ENCODE data around the gene ZNF362. TPM values are rescaled to one million over a fixed set of nuclear protein-coding genes. Genes with fewer than 3 reads are reported as not detected.

Gene ZNF362
- total RNA-seq, 3 donors from 2014 or later (not counting 1 experiment from before 2014, with no cell fraction given) = 34.7 to 39.1 (median 38.3) TPM

GRCh38 chr1:33344896-33345560 is 88.7 kb downstream of the ZNF362 start:
- Histone ChIP-seq H3K27me3 (ENCODE audit: control insufficient read depth, insufficient read depth, low read length) (no peaks in the 10 kb centered on the region), H3K9me3 (ENCODE audit: control insufficient read depth, insufficient read depth, low read length) (no peaks in the 10 kb centered on the region), H3K4me1 (ENCODE audit: control insufficient read depth, insufficient read depth, low read length) (peaks cover 27% of the 10 kb centered on the region), H3K36me3 (ENCODE audit: control insufficient read depth, insufficient read depth, low read length) (no peaks in the 10 kb centered on the region), H3K27ac (ENCODE audit: low read length) (no peak overlapping the region), H3K4me3 (ENCODE audit: low read length) (no peak overlapping the region)
- H3K4me1 Mint-ChIP-seq = peaks cover 35 to 55% of the 10 kb centered on the region in 2 donors
- DNase-seq = no peak
- WGBS (ENCODE audit: insufficient coverage) = 64% methylated on average over 1 of the region's 2 CpGs
- H3K9me3 Mint-ChIP-seq = no peaks in the 10 kb centered on the region
- no peak overlapping the region for H3K4me3 Mint-ChIP-seq
- no peaks in the 10 kb centered on the region for H3K27me3 Mint-ChIP-seq (ENCODE audit: low read depth in 2 of 2)
- no peak for TF ChIP-seq CTCF (IDR thresholded peaks at IDR 0.05)
- no peak overlapping the region for H3K27ac Mint-ChIP-seq
- no peaks in the 10 kb centered on the region for H3K36me3 Mint-ChIP-seq
- intact Hi-C loops (cut with micrococcal nuclease) = no loop called here
- no peak for ATAC-seq

GRCh38 chr1:33346533-33346926 is 90.2 kb downstream of the ZNF362 start:
- no peaks in the 10 kb centered on the region for H3K27me3 Mint-ChIP-seq (ENCODE audit: low read depth in 2 of 2)
- no peak for DNase-seq
- no peaks in the 10 kb centered on the region for H3K36me3 Mint-ChIP-seq
- H3K9me3 Mint-ChIP-seq = no peaks in the 10 kb centered on the region
- peak overlapping the region; percentile 75 for H3K4me3 Mint-ChIP-seq
- no peaks in the 10 kb centered on the region for H3K36me3 ChIP-seq (ENCODE audit: control insufficient read depth, insufficient read depth, low read length)
- peaks cover 39 to 50% of the 10 kb centered on the region in 2 donors for H3K4me1 Mint-ChIP-seq
- no peaks in the 10 kb centered on the region for H3K9me3 ChIP-seq (ENCODE audit: control insufficient read depth, insufficient read depth, low read length)
- H3K4me1 ChIP-seq (ENCODE audit: control insufficient read depth, insufficient read depth, low read length) = peaks cover 36% of the 10 kb centered on the region
- no peak overlapping the region for H3K27ac ChIP-seq (ENCODE audit: low read length)
- no peak for ATAC-seq
- WGBS (ENCODE audit: insufficient coverage) = 100% methylated on average over 1 of the region's 3 CpGs
- TF ChIP-seq CTCF (IDR thresholded peaks at IDR 0.05) = no peak
- H3K4me3 ChIP-seq (ENCODE audit: low read length) = no peak overlapping the region
- H3K27ac Mint-ChIP-seq = peak overlapping the region; percentile 25 to 57
- intact Hi-C loops (cut with micrococcal nuclease) = no loop called here
- H3K27me3 ChIP-seq (ENCODE audit: control insufficient read depth, insufficient read depth, low read length) = no peaks in the 10 kb centered on the region

- intact Hi-C loops (cut with micrococcal nuclease) = no loop called here
Observed at GRCh38 chr1:33346927-33347649, 90.8 kb downstream of the ZNF362 start.

More at GRCh38 chr1:33346927-33347649, 90.8 kb downstream of the ZNF362 start:
- no peaks in the 10 kb centered on the region for H3K27me3 Mint-ChIP-seq (ENCODE audit: low read depth in 2 of 2)
- H3K9me3 ChIP-seq (ENCODE audit: control insufficient read depth, insufficient read depth, low read length) = no peaks in the 10 kb centered on the region
- no peaks in the 10 kb centered on the region for H3K27me3 ChIP-seq (ENCODE audit: control insufficient read depth, insufficient read depth, low read length)
- H3K27ac ChIP-seq (ENCODE audit: low read length) = no peak overlapping the region
- H3K4me1 ChIP-seq (ENCODE audit: control insufficient read depth, insufficient read depth, low read length) = peaks cover 35% of the 10 kb centered on the region
- H3K27ac Mint-ChIP-seq = peak overlapping the region; percentile 25 to 57
- H3K36me3 ChIP-seq (ENCODE audit: control insufficient read depth, insufficient read depth, low read length) = no peaks in the 10 kb centered on the region
- no peaks in the 10 kb centered on the region for H3K36me3 Mint-ChIP-seq
- H3K4me3 ChIP-seq (ENCODE audit: low read length) = no peak overlapping the region
- no peak for TF ChIP-seq CTCF (IDR thresholded peaks at IDR 0.05)
- H3K4me3 Mint-ChIP-seq = peak overlapping the region; percentile 75
- WGBS (ENCODE audit: insufficient coverage) = 59% methylated on average over 1 of the region's 2 CpGs
- ATAC-seq = no peak
- H3K4me1 Mint-ChIP-seq = peaks cover 39 to 49% of the 10 kb centered on the region in 2 donors
- DNase-seq = peak in 1 of 2 donors; percentile 16
- no peaks in the 10 kb centered on the region for H3K9me3 Mint-ChIP-seq
